HFF-Myc (cell line): ENCODE results near the gene CYP27B1.

Source experiments
- DNase-seq: peaks from one replicate; pipeline ENCODE4 v3.0.0-alpha.2; 2011; ENCODE audit warnings: low read depth; ENCODE audit errors: extremely low read depth
- H3K4me3 ChIP-seq: replicated peaks from 2 replicates; pipeline ENCODE4 v1.5.1; 2011; ENCODE audit warnings: low read depth, mild to moderate bottlenecking, control low read depth, low read length
- TF ChIP-seq, protein P1 (sequence below): IDR thresholded peaks from 2 replicates; pipeline ENCODE4 v1.5.1; 2012; ENCODE audit warnings: mild to moderate bottlenecking, low read depth, low read length, control low read depth; ENCODE audit errors: missing control alignments

The CYP27B1 gene

DNA sequence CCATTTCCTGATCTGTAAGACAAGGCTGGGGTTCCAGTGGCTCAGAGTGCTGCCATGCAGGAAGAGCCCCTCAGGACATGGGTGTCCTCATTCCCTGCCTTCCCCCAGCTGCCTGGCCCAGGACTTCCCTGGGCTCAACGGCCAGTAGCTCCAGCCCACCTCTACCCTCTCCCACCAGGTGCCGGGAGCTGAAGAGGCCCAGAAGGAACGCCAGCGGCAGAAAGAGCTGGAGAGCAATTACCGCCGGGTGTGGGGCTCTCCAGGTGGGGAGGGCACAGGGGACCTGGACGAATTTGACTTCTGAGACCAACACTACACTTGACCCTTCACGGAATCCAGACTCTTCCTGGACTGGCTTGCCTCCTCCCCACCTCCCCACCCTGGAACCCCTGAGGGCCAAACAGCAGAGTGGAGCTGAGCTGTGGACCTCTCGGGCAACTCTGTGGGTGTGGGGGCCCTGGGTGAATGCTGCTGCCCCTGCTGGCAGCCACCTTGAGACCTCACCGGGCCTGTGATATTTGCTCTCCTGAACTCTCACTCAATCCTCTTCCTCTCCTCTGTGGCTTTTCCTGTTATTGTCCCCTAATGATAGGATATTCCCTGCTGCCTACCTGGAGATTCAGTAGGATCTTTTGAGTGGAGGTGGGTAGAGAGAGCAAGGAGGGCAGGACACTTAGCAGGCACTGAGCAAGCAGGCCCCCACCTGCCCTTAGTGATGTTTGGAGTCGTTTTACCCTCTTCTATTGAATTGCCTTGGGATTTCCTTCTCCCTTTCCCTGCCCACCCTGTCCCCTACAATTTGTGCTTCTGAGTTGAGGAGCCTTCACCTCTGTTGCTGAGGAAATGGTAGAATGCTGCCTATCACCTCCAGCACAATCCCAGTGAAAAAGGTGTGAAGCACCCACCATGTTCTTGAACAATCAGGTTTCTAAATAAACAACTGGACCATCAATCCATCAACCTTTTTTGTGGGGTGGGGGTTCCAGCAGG lies 46.0 kb downstream of the CYP27B1 start:
- TF ChIP-seq, protein P1, sequence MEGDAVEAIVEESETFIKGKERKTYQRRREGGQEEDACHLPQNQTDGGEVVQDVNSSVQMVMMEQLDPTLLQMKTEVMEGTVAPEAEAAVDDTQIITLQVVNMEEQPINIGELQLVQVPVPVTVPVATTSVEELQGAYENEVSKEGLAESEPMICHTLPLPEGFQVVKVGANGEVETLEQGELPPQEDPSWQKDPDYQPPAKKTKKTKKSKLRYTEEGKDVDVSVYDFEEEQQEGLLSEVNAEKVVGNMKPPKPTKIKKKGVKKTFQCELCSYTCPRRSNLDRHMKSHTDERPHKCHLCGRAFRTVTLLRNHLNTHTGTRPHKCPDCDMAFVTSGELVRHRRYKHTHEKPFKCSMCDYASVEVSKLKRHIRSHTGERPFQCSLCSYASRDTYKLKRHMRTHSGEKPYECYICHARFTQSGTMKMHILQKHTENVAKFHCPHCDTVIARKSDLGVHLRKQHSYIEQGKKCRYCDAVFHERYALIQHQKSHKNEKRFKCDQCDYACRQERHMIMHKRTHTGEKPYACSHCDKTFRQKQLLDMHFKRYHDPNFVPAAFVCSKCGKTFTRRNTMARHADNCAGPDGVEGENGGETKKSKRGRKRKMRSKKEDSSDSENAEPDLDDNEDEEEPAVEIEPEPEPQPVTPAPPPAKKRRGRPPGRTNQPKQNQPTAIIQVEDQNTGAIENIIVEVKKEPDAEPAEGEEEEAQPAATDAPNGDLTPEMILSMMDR: no peak
- no peak overlapping the region for H3K4me3 ChIP-seq
- DNase-seq: no peak

DNA sequence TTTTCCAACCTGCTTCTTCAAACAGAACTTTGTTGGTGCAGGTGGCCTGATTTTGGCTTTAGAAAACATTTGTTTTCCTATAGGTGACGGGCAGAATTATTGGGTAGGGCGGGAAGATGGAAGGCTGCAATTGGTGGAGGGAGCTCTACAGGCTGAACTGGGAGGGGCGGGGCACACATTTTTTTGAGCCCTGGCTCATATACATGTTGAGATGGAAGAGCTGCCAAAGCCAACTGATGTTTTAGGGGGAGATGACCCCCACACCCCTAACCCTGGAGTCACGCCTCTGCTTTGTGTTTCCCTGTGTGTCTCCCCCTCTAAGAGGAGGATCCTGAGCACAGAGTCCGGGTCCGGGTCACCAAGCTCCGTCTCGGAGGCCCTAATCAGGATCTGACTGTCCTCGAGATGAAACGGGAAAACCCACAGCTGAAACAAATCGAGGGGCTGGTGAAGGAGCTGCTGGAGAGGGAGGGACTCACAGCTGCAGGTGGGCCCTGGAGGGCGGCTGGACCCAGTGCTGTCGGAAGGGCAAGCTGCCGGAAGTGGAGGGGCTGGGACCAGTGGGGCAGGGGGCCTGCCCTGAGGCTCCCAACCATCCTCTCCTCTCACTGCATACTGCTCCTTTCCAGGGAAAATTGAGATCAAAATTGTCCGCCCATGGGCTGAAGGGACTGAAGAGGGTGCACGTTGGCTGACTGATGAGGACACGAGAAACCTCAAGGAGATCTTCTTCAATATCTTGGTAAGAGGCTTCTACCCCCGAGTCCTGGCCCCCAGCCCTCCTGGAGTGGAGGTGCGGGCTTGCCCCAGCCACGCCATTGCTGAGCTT lies 46.9 kb downstream of the CYP27B1 start:
- no peak for DNase-seq
- no peak overlapping the region for H3K4me3 ChIP-seq
- TF ChIP-seq, protein P1: no peak

DNA sequence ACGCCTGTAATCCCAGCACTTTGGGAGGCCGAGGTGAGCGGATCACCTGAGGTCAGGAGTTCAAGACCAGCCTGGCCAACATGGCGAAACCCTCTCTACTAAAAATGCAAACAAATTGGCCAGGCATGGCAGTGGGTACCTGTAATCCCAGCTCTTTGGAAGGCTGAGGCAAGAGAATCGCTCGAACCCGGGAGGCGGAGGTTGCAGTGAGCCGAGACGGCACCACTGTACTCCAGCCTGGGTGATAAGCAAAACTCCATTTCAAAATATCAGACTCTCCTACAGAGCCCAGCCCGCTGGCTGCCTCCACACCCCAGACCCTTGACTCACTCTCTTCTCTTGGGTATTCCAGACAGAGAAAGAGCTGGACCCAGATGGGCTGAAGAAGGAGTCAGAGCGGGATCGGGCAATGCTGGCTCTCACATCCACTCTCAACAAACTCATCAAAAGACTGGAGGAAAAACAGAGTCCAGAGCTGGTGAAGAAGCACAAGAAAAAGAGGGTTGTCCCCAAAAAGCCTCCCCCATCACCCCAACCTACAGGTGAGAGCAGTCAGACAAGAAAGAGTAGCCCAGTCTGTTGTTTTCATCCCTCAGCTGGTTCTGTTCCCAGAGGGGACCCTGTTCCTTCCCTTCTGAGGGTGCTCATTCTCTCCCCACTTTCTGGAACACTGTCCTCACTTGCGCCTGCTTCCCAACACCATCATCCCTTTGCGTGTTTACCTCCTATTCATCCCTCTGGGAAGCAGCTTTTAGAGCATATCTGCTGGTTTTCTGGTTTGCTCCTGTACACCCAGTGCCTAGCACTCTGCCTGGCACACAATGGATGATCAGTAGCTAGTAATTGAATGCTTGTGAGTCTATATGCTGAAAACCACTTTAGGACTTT lies 48.0 kb downstream of the CYP27B1 start:
- no peak overlapping the region for H3K4me3 ChIP-seq
- TF ChIP-seq, protein P1: no peak
- DNase-seq: no peak

DNA sequence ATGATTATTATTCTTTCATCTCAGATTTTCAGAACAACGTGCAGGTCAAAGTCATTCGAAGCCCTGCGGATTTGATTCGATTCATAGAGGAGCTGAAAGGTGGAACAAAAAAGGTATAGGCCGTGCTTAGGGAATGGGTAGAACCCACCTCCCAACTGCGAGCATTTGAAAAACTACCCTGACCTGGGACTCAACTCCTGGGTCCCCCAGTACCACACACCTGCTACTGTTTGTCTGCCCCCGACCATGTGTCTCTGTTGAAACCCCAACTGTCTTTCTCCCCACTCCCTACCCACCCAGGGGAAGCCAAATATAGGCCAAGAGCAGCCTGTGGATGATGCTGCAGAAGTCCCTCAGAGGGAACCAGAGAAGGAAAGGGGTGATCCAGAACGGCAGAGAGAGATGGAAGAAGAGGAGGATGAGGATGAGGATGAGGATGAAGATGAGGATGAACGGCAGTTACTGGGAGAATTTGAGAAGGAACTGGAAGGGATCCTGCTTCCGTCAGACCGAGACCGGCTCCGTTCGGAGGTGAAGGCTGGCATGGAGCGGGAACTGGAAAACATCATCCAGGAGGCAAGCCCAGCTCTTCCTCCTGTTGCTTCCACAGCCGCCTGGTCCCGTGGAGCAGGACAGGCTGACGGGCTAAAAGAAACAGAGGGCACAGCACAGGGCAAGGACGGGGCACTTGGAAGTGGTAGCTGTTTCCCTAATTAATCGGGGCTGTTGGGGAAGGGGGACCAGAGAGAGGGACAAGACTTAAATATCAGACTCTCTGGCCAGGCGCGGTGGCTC lies 48.8 kb downstream of the CYP27B1 start:
- H3K4me3 ChIP-seq: no peak overlapping the region
- TF ChIP-seq, protein P1: no peak
- DNase-seq: no peak

DNA sequence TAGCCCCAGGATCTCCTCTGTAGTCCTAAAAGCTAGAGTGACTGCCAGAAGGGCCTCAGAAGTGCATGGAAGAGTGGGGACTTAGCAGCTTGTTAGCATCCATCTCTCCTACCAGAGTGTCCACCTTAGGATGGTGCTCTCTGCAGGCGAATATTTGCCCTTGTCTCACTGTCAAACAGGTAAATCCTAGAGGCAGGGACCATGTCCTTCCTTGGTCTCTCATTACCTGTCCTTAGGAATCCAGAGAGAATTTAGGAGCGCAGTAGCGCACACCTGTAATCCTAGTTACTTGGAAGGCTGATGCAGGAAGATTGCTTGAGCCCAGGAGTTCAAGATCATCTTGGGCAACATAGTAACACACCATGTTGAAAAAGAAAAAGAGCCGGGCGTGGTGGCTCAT lies 49.7 kb downstream of the CYP27B1 start:
- no peak overlapping the region for H3K4me3 ChIP-seq
- DNase-seq: no peak
- TF ChIP-seq, protein P1: no peak
